Stimulated activated CD4-positive, alpha-beta T cell treated with anti-CD3 and anti-CD28 coated beads, TNF-alpha, amount 100 ng/mL, for 4 hours (primary cell): ENCODE results near the gene RBCK1.
"Not testable (repeated sequence)": the region's sequence is repeated elsewhere in the genome, so short reads cannot be mapped to it uniquely, and the experiment has no call there.

Source experiments
- DNase-seq, 3 experiments: peaks; one replicate each; pipeline ENCODE4 v3.0.0-alpha.2; 2020; ENCODE audit warnings: low read depth in 3 of 3

The RBCK1 gene

DNA sequence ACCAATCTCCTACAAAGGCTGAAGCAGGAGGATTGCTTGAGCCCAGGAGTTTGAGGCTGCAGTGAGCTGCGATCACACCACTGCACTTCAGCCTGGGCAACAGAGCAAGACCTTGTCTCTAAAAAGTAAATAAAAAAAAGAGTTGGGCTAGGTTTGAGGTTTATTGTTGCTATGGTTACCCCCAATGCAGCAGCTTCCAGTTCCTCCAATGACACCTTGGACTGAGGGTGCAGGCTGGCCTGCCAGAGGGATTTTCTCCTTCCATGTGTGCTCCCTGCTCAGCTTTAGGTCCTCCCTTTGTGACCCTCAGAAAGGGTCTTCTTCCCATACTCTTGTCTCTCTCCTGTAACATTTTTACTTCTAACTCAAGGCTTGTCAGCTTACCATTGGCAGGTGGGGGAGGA, 64.8 kb downstream of the RBCK1 start:
- no peak for DNase-seq

GRCh38 chr20:474581-474980, 66.5 kb downstream of the RBCK1 start:
- DNase-seq, result no peak

DNA sequence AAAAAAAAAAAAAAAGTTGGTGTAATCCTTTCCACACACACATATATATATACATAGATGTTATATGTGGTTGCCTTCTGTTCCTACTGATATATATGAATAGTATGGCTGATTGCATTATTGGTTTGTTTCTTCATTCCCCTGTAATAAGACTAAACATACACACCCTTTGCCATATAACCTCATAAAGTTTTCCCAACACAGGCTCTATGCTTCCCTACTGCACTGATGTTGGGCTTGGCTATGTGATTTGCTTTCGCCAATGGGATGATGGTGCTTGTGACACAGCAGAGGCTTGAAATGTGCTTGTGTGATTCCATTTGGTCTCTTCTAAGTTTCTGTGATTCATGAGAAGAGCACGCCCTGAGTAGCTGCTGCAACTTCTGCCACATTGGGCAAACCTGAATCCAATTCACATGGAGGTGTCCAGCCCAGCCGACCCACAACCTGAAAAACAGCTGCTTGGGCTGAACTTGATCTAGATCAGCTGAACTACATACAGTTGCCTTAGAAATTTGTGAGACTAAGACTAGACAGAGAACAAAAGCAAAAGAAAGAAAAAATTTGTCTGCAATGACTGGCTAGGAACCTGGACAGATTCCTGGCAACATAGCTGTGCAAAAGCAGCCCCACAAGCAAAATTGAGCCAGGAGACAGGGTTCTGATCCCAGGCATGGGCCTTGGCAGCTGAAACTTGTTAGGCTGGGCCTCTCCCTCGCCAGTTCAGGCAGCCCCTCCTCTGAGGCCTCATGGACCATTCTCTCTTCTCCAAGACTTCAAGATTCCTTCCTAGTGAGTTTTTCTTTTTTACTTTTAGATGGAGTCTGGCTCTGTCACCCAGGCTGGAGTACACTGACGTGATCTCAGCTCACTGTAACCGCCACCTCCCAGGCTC, 67.6 kb downstream of the RBCK1 start:
- no peak for DNase-seq

DNA sequence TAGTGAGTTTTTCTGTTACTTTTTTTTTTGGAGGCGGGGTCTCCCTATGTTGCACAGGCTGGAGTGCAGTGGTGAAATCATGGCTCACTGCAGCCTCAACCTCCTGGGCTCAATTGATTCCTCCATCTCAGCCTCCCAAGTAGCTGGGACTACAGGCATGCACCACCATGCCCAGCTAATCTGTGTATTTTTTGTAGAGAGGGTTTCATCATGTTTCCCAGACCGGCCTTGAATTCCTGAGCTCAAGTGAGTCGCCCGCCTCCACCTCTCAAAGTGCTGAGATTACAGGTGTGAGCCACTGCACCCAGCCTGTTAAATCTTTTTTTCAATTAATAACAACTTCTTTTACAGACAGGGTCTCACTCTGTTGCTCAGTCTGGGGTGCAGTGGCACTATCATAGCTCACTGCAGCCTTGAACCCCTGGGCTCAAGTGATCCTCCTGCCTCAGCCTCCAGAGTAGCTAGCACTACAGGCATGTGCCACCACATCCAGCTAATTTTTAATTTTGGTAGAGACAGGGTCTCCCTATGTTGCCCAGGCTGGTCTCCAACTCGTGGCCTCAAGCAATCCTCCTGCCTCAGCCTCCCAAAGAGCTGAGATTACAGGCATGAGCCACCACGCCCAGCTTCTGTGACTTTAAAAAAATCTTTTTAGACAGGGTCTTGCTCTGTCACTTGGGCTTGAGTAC, 68.6 kb downstream of the RBCK1 start:
- DNase-seq, result not testable (repeated sequence)

DNA sequence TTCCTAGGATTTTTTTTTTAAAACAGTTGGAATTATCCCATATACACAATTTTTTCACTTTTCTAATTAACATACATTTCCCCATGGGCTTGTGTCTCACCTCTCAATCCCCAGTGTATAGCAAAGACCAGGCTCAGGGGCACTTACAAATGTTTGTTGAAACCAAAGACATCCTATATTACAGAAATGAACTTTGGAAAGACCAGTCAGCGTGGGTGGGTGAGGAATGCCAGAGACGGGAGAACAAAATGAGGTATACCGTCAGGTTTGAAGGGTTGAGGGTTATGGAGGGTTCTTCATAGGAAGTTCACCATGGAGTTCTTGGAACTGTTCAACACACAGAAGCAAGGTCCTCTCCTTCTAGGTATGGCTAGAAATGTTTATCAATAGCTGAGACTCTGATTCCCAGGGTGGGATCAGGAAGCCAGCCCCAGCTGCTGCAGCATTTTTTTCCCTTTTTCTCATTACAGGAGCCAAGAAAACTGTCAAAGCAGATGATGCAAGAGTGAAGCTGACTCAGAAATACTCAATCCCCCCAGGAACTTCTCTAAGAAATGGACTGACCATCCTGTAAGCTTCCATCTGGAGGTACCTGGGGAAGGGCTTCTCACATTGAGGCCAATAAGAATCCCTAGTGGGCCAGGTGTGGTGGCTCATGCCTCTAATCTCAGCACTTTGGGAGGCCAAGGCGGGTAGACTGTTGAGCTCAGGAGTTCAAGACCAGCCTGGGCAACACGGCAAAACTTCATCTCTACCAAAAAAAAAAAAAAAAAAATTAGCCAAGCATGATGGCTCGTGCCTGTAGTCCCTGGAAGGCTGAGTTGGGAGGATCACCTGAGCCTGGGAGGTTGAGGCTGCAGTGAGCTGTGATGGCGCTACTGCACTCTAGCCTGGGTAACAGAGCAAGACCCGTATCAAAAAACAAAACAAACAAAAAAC, 70.2 kb downstream of the RBCK1 start:
- no peak for DNase-seq

- no peak for DNase-seq
Observed at GRCh38 chr20:478949-479429, 70.9 kb downstream of the RBCK1 start.

DNA sequence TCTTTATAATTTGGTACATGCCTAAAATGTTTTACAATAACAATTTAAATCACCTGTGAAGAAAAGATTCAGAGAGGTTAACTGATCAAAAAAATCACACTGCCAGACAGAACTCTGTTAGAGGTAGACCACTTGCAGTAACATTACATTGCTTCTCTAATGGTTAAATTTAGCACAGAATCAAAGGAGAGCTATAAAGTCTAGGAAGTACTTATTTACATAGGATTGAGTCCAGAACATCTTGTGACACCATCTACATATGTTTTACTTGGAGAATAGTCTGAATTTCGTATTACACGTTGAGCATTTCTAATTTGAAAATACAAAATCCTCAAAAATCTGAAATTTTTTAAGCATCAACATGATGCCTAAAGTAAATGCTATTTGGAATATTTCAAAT, 71.4 kb downstream of the RBCK1 start:
- DNase-seq, result no peak

DNA sequence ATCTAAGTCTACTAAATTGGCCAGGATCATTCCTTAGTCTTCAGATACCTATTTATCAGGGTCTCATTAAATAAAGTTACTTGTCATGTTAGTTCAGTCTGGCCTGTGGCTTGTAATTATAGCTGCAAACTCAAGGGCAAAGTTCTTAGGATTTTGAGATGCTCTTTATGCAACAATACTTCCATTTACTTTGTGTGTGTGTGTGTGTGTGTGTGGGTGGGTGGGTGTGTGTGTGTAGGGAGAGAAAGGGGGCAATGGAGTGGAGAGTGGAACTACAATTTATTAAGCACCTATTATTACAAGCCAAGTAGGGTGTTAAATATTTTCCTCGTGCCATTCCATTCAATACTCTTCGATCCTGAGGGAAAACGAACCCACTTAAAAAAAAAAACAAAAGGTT, 71.9 kb downstream of the RBCK1 start:
- DNase-seq, result no peak

- DNase-seq, result no peak
Observed at GRCh38 chr20:481167-481566, 73.1 kb downstream of the RBCK1 start.
